Glutamatergic neuron (in vitro differentiated cells): ENCODE data around the gene MTMR10. TPM values are rescaled to one million over a fixed set of nuclear protein-coding genes. Genes with fewer than 3 reads are reported as not detected.

Source experiments
- DNase-seq: peaks from one replicate; pipeline ENCODE4 v3.0.0; 2022
- H3K27ac Mint-ChIP-seq: one replicate; pipeline ENCODE4 v1.8.0; 2020; ENCODE audit warnings: mild to moderate bottlenecking, mixed read lengths, inconsistent platforms; ENCODE audit not compliant: unreplicated experiment
- H3K27me3 Mint-ChIP-seq: one replicate; pipeline ENCODE4 v1.8.0; 2020; ENCODE audit warnings: mild to moderate bottlenecking, moderate library complexity, mixed read lengths, inconsistent platforms; ENCODE audit not compliant: unreplicated experiment
- H3K36me3 Mint-ChIP-seq: one replicate; pipeline ENCODE4 v1.8.0; 2020; ENCODE audit warnings: mild to moderate bottlenecking, mixed read lengths, inconsistent platforms; ENCODE audit not compliant: unreplicated experiment
- H3K4me1 Mint-ChIP-seq: one replicate; pipeline ENCODE4 v1.8.0; 2020; ENCODE audit warnings: mild to moderate bottlenecking, low read depth, mixed read lengths, inconsistent platforms; ENCODE audit not compliant: unreplicated experiment
- H3K4me3 Mint-ChIP-seq: one replicate; pipeline ENCODE4 v1.8.0; 2020; ENCODE audit warnings: mild to moderate bottlenecking, mixed read lengths, inconsistent platforms; ENCODE audit not compliant: unreplicated experiment
- H3K9me3 Mint-ChIP-seq: one replicate; pipeline ENCODE4 v1.8.0; 2020; ENCODE audit warnings: mild to moderate bottlenecking, moderate library complexity, mixed read lengths, inconsistent platforms; ENCODE audit not compliant: unreplicated experiment
- CTCF ChIP-seq: fragments of 200-600 bp; sonication (generic); IDR thresholded peaks from one replicate; pipeline ENCODE4 v1.5.0; 2021; ENCODE audit not compliant: partially characterized antibody, unreplicated experiment
- total RNA-seq: library from RNA; stranded (reverse); fragmentation: NEBNext Ultra II Directional; extraction: Animal tissue kit (Norgen Biotek cat#: 25700); gene quantifications from one replicate; pipeline ENCODE4 v1.2.1, GENCODE V29; 2021; ENCODE audit not compliant: unreplicated experiment

MTMR10 gene
- total RNA-seq, 1 donor from 2014 or later: 17.1 TPM

- DNase-seq: no peak
- Mint-ChIP-seq H3K27me3 (peaks cover 2% of the 10 kb centered on the region), H3K36me3 (no peaks in the 10 kb centered on the region), H3K9me3 (peaks cover 1% of the 10 kb centered on the region), H3K27ac (no peak overlapping the region), H3K4me1 (no peaks in the 10 kb centered on the region), H3K4me3 (no peak overlapping the region)
- no peak for TF ChIP-seq CTCF
Measured at GRCh38 chr15:31014608-31014925, 23.1 kb upstream of the MTMR10 start.

GRCh38 chr15:31013863-31014607 lies 22.6 kb upstream of the MTMR10 start:
- H3K27me3 Mint-ChIP-seq: peaks cover 2% of the 10 kb centered on the region
- TF ChIP-seq CTCF: no peak
- H3K4me1 Mint-ChIP-seq: no peaks in the 10 kb centered on the region
- no peak overlapping the region for H3K27ac Mint-ChIP-seq
- H3K36me3 Mint-ChIP-seq: no peaks in the 10 kb centered on the region
- peaks cover under 1% of the 10 kb centered on the region for H3K9me3 Mint-ChIP-seq
- H3K4me3 Mint-ChIP-seq: no peak overlapping the region
- DNase-seq: no peak

- Mint-ChIP-seq H3K4me3 (no peak overlapping the region), H3K27me3 (peaks cover 2% of the 10 kb centered on the region), H3K4me1 (no peaks in the 10 kb centered on the region), H3K36me3 (no peaks in the 10 kb centered on the region), H3K27ac (no peak overlapping the region), H3K9me3 (no peaks in the 10 kb centered on the region)
- no peak for TF ChIP-seq CTCF
- DNase-seq: no peak
Measured at GRCh38 chr15:31012455-31012854, 21.0 kb upstream of the MTMR10 start.

- H3K27ac Mint-ChIP-seq: no peak overlapping the region
- no peak for TF ChIP-seq CTCF
- peaks cover 2% of the 10 kb centered on the region for H3K27me3 Mint-ChIP-seq
- no peak overlapping the region for H3K4me3 Mint-ChIP-seq
- H3K9me3 Mint-ChIP-seq: peaks cover 1% of the 10 kb centered on the region
- no peaks in the 10 kb centered on the region for H3K4me1 Mint-ChIP-seq
- H3K36me3 Mint-ChIP-seq: no peaks in the 10 kb centered on the region
- no peak for DNase-seq
Measured at GRCh38 chr15:31010036-31010435, 18.6 kb upstream of the MTMR10 start.

- peaks cover 4% of the 10 kb centered on the region for H3K4me1 Mint-ChIP-seq
- no peak for TF ChIP-seq CTCF
- no peaks in the 10 kb centered on the region for H3K27me3 Mint-ChIP-seq
Measured at GRCh38 chr15:31005660-31006059, 14.2 kb upstream of the MTMR10 start.

More at GRCh38 chr15:31005660-31006059, 14.2 kb upstream of the MTMR10 start:
- DNase-seq: no peak
- peaks cover 2% of the 10 kb centered on the region for H3K9me3 Mint-ChIP-seq
- no peak overlapping the region for H3K27ac Mint-ChIP-seq
- no peak overlapping the region for H3K4me3 Mint-ChIP-seq
- no peaks in the 10 kb centered on the region for H3K36me3 Mint-ChIP-seq
